ENCODE measurements around the gene TSSC4.

TSSC4 gene

DNA sequence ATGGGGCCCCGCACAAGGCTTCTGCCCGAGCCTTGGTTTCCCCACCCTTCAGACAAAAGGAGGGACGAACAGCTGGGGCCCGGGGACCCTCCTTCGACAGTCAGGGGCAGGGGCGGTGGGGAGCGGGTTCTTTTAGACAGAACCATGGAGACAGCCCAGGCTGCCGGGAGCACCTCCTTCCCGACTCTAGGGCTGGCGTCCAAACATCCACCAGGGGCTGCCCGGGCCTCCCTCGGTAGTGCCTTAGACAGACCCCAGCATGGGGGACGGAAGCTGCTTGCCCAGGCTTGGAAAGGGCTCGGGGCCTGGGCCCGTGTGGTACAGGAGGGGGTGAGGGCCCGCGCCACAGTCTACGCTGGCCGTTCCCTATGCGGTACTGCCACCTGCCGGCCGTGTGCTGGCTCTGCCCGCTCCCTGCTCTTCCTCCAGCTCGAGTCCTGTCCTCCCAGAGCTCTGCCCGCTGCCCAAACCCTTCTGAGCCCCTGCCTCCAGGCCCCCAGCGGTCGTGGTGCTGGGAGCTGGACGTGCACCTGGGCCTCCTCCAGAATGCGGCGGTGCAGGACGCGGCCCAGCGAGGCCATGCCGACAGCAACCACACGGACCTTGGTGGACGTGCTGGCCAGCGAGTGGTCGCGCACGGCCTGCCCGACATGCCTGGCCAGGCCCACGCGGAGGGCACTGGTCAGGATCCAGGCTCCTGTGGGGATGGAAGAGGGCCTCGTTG is 20.1 kb downstream of the TSSC4 start:
- peak; percentile 17 to 84 (median 71) for DNase-seq

- DNase-seq, result no peak
These were observed 20.9 kb downstream of the TSSC4 start for GRCh38 chr11:2421226-2421994.

DNA sequence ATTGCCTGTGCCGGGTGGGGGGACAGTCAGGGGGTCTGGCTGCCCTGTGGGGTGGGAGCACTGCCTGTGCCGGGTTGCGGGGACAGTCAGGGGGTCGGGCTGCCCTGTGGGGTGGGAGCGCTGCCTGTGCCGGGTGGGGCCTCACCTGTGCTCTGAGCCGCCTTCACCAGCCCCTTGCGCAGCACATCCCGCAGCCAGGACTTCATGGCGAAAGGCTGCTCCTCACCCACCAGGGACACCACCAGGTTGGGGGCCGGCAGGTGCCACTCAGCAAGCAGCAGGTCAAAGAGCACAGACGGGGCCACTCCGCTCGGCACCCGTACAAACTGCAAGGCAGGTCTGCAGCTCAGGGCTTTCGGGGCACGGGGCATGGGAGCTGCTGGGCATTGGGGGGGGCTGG is 21.4 kb downstream of the TSSC4 start:
- no peak for DNase-seq

GRCh38 chr11:2422461-2423156 is 22.1 kb downstream of the TSSC4 start:
- no peak for DNase-seq

DNA sequence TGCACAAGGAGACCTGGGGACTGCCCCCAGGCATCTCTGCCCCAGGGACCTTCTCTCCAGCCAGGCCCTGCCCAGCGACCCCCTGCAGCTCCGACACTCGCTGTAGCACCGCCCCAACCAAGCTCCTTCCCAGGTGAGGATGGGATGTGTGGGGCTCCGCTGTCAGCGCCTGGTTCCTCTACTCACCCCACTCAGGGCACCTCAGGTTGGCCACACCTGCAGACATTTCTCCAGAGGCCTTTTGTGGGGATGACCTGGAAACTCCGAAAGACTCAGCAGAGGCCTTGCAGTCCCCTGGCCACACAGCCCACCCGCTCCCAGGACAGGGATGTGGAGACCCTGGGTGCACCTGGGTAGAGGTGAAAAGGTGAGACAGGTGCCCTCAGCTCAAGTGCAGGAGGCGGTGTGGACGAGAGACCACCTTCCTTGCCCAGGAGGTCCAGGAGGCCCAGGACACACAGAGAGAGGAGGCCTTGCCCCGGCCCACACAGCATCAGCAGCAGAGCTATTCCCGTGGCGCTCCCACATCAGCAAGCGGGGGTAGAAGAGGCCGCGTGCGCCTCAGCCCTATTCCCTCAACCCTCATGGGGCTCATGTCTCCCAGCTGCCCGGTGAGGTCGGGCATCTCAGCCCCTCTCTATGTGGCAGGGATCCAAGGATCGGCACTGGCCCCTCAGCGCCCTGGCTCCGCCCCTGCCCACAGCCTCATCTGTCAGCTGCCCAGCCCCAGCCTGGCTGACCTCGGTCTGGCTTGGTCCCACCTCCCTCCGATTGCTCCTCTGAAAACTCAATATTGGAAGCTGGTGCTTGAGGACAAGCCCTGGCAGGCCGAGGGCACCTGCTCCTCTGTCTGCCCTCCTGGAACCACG is 22.8 kb downstream of the TSSC4 start:
- DNase-seq, result peak in 1 of 3 experiments; percentile 11

DNA sequence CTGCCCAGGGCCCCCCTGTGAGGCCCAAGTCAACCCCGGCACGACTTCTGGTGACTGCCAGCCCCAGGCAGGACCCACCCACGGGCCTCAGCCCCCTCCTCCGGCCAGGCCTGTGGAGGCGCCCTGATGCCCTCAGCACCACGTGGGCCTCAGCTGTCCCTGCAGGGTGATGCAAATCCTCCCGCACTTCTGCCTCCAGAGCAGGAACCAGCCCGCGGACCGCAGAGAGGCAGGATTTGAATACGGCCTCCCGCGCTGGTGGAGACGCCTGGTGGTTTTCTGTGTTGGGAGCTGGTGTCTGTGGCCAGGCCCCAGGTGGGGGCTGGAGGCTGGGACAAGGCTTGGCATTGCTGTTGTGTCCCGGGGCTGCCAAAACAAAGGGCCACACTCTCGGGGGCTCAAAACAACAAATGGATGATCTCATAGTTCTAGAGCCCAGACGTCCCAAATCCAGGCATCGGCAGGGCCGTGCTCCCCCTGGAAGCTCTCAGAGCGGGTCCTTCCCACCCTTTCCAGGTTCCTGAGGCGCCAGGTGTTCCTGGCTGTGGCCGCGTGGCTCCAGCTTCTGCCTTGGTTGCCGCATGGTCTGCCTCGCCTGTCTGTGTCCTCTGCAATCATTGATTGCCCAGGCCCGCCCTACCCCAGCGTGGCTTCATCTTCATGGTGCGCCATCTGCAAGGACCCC is 24.4 kb downstream of the TSSC4 start:
- no peak for DNase-seq

GRCh38 chr11:2425506-2425905 is 25.0 kb downstream of the TSSC4 start:
- DNase-seq, result no peak

DNA sequence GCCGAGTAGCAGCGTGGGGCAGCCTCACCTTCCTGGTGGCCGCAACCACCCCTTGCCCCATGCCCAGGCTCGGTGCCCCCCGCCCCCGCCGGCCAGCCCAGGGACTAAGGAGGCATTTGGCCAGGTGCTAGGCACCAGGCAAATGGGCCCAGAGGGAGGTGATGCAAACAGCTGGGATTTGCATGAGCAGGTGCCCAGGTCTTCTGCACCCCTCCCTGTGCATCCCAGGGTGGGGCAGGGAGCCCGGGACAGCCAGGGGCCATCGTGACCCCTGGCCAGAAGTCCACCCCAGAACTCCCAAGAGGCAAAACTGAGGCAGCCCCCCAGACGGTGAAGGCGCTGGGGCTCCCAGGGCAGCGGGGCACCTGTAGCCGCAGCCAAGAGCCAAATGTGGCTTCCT is 25.7 kb downstream of the TSSC4 start:
- DNase-seq, result no peak

GRCh38 chr11:2426826-2427521 is 26.4 kb downstream of the TSSC4 start:
- DNase-seq, result no peak

- DNase-seq, result no peak
These were observed 27.3 kb downstream of the TSSC4 start for GRCh38 chr11:2427721-2428321.

DNA sequence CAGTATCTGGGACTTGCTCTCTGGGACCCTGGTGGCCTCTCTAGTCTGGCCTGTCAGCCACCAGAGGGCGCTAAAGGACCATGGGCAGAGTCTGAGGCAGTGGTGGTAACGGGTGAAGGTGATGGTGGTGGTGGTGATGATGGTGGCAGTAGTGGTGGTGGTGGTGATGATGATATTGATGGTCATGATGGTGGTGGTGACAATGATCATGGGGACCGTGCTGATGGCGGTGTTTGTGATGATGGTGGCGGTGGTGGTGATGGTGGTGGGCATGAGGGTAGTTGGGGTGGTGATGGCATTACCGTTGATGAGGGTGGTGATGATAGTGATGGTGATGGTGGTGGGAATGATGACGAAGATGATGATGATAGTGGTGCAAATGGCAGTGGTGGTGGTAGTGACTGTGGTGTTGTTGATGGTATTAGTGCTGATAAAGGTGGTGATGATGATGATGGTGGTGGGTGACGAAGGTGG is 27.8 kb downstream of the TSSC4 start:
- DNase-seq, result peak in 2 of 3 experiments; percentile 42 to 68

- DNase-seq, result no peak
These were observed 30.8 kb downstream of the TSSC4 start for GRCh38 chr11:2431395-2431794.

DNA sequence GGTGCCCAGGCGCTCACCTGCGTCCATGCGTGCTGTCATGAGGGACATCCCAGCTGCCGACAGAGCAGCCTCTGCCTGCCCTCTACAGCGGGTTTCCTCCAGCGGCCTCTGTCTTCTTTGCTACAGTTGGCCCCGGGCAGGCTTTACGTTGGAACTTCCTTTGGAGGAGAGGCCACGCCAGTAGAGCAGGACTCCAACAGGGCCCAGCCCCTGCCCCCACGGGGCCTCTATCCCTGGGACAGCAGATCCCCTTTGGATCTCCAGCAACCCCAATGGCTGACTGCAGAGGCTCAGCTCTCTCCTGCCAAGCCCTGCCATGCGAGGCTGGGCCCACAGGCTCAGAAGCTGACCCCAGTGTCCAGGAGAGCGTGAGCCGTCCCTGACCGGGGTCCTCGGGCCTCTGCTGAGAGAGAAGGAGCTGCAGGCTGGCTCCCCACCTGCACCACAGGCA is 31.6 kb downstream of the TSSC4 start:
- DNase-seq, result no peak

- no peak for DNase-seq
These were observed 32.1 kb downstream of the TSSC4 start for GRCh38 chr11:2432628-2433071.

- no peak for DNase-seq
These were observed 32.8 kb downstream of the TSSC4 start for GRCh38 chr11:2433106-2433925.

GRCh38 chr11:2434008-2434407 is 33.5 kb downstream of the TSSC4 start:
- no peak for DNase-seq

GRCh38 chr11:2434506-2435255 is 34.1 kb downstream of the TSSC4 start:
- DNase-seq, result no peak

DNA sequence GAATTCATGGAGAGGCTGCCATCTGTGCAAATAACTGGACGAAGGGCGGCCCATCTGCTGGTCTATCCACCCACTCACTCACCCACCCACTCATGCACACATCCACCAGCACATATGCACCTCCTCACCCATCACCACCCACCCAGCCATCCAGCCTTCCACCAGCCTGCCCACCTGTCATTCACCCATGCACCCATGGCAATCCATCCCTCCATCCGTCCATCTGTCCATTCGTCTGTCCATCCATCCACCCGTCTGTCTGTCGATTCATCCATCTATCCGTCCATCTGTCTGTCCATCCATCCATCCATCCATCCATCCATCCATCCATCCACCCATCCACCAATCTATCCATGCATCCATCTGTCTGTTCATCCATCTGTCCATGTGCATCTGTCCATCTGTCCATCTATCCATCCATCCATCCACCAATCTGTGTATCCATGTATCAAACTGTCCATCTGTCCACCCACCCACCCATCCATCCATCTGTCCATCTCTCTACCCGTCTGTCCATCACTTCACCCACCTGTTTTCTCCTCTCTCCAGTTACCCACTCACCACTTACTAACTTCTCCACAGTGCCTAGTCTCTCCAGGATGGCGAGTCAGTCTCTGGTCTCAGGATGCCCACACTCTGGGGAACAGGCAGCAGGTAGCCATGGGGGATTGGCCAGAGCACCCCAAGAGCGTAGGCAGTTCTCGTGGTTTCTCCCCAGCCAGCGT is 34.9 kb downstream of the TSSC4 start:
- DNase-seq, result no peak

Data from NCI-H1417 (cell line).